ENCODE measurements around the gene PIKFYVE.
"Not testable (repeated sequence)": the region's sequence is repeated elsewhere in the genome, so short reads cannot be mapped to it uniquely, and the experiment has no call there.

Gene PIKFYVE

GRCh38 chr2:208354964-208355381 lies 88.9 kb downstream of the PIKFYVE start:
- H3K27ac ChIP-seq, result no peak overlapping the region
- no peak overlapping the region for H3K4me3 ChIP-seq
- peaks cover 14% of the 10 kb centered on the region for H3K9me3 ChIP-seq
- H3K27me3 ChIP-seq, result no peaks in the 10 kb centered on the region
- H4K20me1 ChIP-seq, result no peaks in the 10 kb centered on the region
- TF ChIP-seq Cebpa-rat (IDR thresholded peaks at IDR 0.05), result no peak
- H3K9ac ChIP-seq, result no peak overlapping the region
- H3K4me2 ChIP-seq, result no peak overlapping the region
- peaks cover 82% of the 10 kb centered on the region for H3K36me3 ChIP-seq
- H3K4me1 ChIP-seq, result no peaks in the 10 kb centered on the region

- H3K4me1 ChIP-seq, H4K20me1 ChIP-seq, H3K27ac ChIP-seq, H3K4me3 ChIP-seq, H3K27me3 ChIP-seq, H3K4me2 ChIP-seq, H3K9ac ChIP-seq: not testable (repeated sequence)
- Histone ChIP-seq H3K9me3 (peaks cover 25% of the 10 kb centered on the region), H3K36me3 (peaks cover 82% of the 10 kb centered on the region)
Measured at GRCh38 chr2:208356420-208356819, 90.4 kb downstream of the PIKFYVE start.

GRCh38 chr2:208356846-208357574 lies 91.0 kb downstream of the PIKFYVE start:
- Histone ChIP-seq H3K4me1 (no peaks in the 10 kb centered on the region), H3K4me2 (no peak overlapping the region), H3K27ac (no peak overlapping the region), H4K20me1 (no peaks in the 10 kb centered on the region), H3K9ac (no peak overlapping the region), H3K27me3 (no peaks in the 10 kb centered on the region), H3K9me3 (peaks cover 25% of the 10 kb centered on the region), H3K36me3 (peaks cover 77% of the 10 kb centered on the region), H3K4me3 (no peak overlapping the region)
- no peak for TF ChIP-seq Cebpa-rat (IDR thresholded peaks at IDR 0.05)

- H4K20me1 ChIP-seq, result no peaks in the 10 kb centered on the region
- TF ChIP-seq Cebpa-rat (IDR thresholded peaks at IDR 0.05), result no peak
- no peaks in the 10 kb centered on the region for H3K27me3 ChIP-seq
- no peaks in the 10 kb centered on the region for H3K4me1 ChIP-seq
- no peak overlapping the region for H3K4me2 ChIP-seq
- no peak overlapping the region for H3K4me3 ChIP-seq
- no peak overlapping the region for H3K27ac ChIP-seq
- H3K9ac ChIP-seq, result no peak overlapping the region
- peaks cover 25% of the 10 kb centered on the region for H3K9me3 ChIP-seq
- peaks cover 57% of the 10 kb centered on the region for H3K36me3 ChIP-seq
Measured at GRCh38 chr2:208358758-208359631, 92.9 kb downstream of the PIKFYVE start.

GRCh38 chr2:208359632-208359986 lies 93.6 kb downstream of the PIKFYVE start:
- Histone ChIP-seq H3K4me2 (no peak overlapping the region), H3K4me1 (no peaks in the 10 kb centered on the region), H3K27ac (no peak overlapping the region), H3K4me3 (no peak overlapping the region), H3K27me3 (no peaks in the 10 kb centered on the region), H4K20me1 (no peaks in the 10 kb centered on the region), H3K9ac (no peak overlapping the region), H3K36me3 (peaks cover 51% of the 10 kb centered on the region), H3K9me3 (peaks cover 29% of the 10 kb centered on the region)
- no peak for TF ChIP-seq Cebpa-rat (IDR thresholded peaks at IDR 0.05)

GRCh38 chr2:208360259-208361076 lies 94.4 kb downstream of the PIKFYVE start:
- Histone ChIP-seq H3K36me3 (peaks cover 42% of the 10 kb centered on the region), H4K20me1 (no peaks in the 10 kb centered on the region), H3K9me3 (peaks cover 35% of the 10 kb centered on the region), H3K4me2 (no peak overlapping the region), H3K4me1 (no peaks in the 10 kb centered on the region), H3K9ac (no peak overlapping the region), H3K27me3 (no peaks in the 10 kb centered on the region), H3K27ac (no peak overlapping the region), H3K4me3 (no peak overlapping the region)
- TF ChIP-seq Cebpa-rat (IDR thresholded peaks at IDR 0.05), result no peak

GRCh38 chr2:208361077-208361441 lies 95.0 kb downstream of the PIKFYVE start:
- no peak for TF ChIP-seq Cebpa-rat (IDR thresholded peaks at IDR 0.05)
- Histone ChIP-seq H3K4me1 (no peaks in the 10 kb centered on the region), H3K9me3 (peaks cover 36% of the 10 kb centered on the region), H3K4me3 (no peak overlapping the region), H3K27me3 (no peaks in the 10 kb centered on the region), H3K36me3 (peaks cover 39% of the 10 kb centered on the region), H4K20me1 (no peaks in the 10 kb centered on the region), H3K27ac (no peak overlapping the region), H3K9ac (no peak overlapping the region), H3K4me2 (no peak overlapping the region)

GRCh38 chr2:208363485-208363884 lies 97.4 kb downstream of the PIKFYVE start:
- Histone ChIP-seq H3K4me2 (no peak overlapping the region), H3K36me3 (peaks cover 27% of the 10 kb centered on the region), H3K4me3 (no peak overlapping the region), H3K27me3 (no peaks in the 10 kb centered on the region), H3K9ac (no peak overlapping the region), H3K9me3 (peaks cover 36% of the 10 kb centered on the region), H3K27ac (no peak overlapping the region), H4K20me1 (no peaks in the 10 kb centered on the region), H3K4me1 (no peaks in the 10 kb centered on the region)
- TF ChIP-seq Cebpa-rat (IDR thresholded peaks at IDR 0.05), result no peak

- H3K4me3 ChIP-seq, result no peak overlapping the region
- H3K4me1 ChIP-seq, result no peaks in the 10 kb centered on the region
- no peak overlapping the region for H3K27ac ChIP-seq
- no peak overlapping the region for H3K4me2 ChIP-seq
- peaks cover 17% of the 10 kb centered on the region; the same call in 1 of the 2 replicates for H3K9me3 ChIP-seq
- no peak overlapping the region for H3K9ac ChIP-seq
- no peak for TF ChIP-seq Cebpa-rat (IDR thresholded peaks at IDR 0.05)
- no peaks in the 10 kb centered on the region for H3K27me3 ChIP-seq
- H4K20me1 ChIP-seq, result no peaks in the 10 kb centered on the region
- no peaks in the 10 kb centered on the region for H3K36me3 ChIP-seq
Measured at GRCh38 chr2:208366215-208367127, 100.4 kb downstream of the PIKFYVE start.

Data from BLaER1 (cell line).